Esophagus squamous epithelium (tissue), 4 donors: Measurements from ENCODE around the gene MOCOS.

Experiments
- POLR2A ChIP-seq, 4 donors: fragments of 450-650 bp; IDR thresholded peaks; one replicate each; pipeline ENCODE4 v1.6.1; 2017; ENCODE audit warnings: antibody characterized with exemption in 4 of 4, mild to moderate bottlenecking in 4 of 4, moderate library complexity in 3 of 4
- TF ChIP-seq, protein P1 (sequence below), 6 experiments: fragments of 450-650 bp in 4 of 6; fragments of 200-600 bp in 2 of 6; sonication (generic) in 2 of 6; IDR thresholded peaks; one replicate each; pipeline ENCODE4 v1.5.1; 2016 to 2019; ENCODE audit warnings: antibody characterized with exemption in 6 of 6, mild to moderate bottlenecking in 4 of 6, moderate library complexity in 4 of 6

DNA sequence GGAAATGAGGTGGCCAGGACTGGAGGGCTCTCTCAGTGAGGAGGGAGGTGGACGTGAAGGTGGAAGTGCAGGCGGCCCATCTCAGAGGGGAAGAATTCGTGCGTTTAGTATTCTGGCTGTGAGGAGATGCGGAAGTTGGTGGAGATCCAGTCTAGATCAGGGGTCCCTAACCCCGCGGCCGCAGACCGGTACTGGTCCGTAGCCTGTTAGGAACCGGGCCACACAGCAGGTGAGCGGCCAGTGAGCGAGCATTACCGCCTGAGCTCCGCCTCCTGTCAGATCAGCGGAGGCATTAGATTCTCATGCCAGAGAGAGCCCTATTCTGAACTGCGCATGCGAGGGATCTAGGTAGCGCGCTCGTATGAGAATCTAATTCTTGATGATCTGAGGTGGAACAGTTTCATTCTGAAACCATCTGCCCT lies 108.6 kb downstream of the MOCOS start:
- TF ChIP-seq POLR2A (IDR thresholded peaks at IDR 0.05) = no peak
- TF ChIP-seq, protein P1, sequence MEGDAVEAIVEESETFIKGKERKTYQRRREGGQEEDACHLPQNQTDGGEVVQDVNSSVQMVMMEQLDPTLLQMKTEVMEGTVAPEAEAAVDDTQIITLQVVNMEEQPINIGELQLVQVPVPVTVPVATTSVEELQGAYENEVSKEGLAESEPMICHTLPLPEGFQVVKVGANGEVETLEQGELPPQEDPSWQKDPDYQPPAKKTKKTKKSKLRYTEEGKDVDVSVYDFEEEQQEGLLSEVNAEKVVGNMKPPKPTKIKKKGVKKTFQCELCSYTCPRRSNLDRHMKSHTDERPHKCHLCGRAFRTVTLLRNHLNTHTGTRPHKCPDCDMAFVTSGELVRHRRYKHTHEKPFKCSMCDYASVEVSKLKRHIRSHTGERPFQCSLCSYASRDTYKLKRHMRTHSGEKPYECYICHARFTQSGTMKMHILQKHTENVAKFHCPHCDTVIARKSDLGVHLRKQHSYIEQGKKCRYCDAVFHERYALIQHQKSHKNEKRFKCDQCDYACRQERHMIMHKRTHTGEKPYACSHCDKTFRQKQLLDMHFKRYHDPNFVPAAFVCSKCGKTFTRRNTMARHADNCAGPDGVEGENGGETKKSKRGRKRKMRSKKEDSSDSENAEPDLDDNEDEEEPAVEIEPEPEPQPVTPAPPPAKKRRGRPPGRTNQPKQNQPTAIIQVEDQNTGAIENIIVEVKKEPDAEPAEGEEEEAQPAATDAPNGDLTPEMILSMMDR (IDR thresholded peaks at IDR 0.05) = no peak
